Trophoblast cell (in vitro differentiated cells and primary cell): ENCODE data around the gene POLN.

Source experiments
- DNase-seq, 2 donors: peaks; one replicate each; pipeline ENCODE4 v3.0.0-alpha.2; 2016
- H2AFZ ChIP-seq: 2 replicates; pipeline ENCODE4 v1.6.1; 2013; ENCODE audit warnings: low read length, moderate library complexity, mild to moderate bottlenecking; ENCODE audit not compliant: insufficient read depth, poor library complexity
- H2AK5ac ChIP-seq: 2 replicates; pipeline ENCODE4 v1.6.1; 2013; ENCODE audit warnings: mild to moderate bottlenecking, low read length
- H2BK120ac ChIP-seq: 2 replicates; pipeline ENCODE4 v1.6.1; 2013; ENCODE audit warnings: low read length, mild to moderate bottlenecking, moderate library complexity; ENCODE audit not compliant: insufficient read depth, poor library complexity
- H2BK12ac ChIP-seq: 2 replicates; pipeline ENCODE4 v1.6.1; 2013; ENCODE audit warnings: mild to moderate bottlenecking, low read length, moderate library complexity
- H2BK5ac ChIP-seq: 2 replicates; pipeline ENCODE4 v1.6.1; 2013; ENCODE audit warnings: low read length, low read depth, moderate library complexity, mild to moderate bottlenecking; ENCODE audit not compliant: poor library complexity
- H3K14ac ChIP-seq: 2 replicates; pipeline ENCODE4 v1.6.1; 2013; ENCODE audit warnings: mild to moderate bottlenecking, low read length
- H3K18ac ChIP-seq: 2 replicates; pipeline ENCODE4 v1.6.1; 2013; ENCODE audit warnings: mild to moderate bottlenecking, low read length
- H3K23ac ChIP-seq: 2 replicates; pipeline ENCODE4 v1.6.1; 2013; ENCODE audit warnings: low read length
- H3K27ac ChIP-seq: 2 replicates; pipeline ENCODE4 v1.5.1; 2013; ENCODE audit warnings: low read depth, mild to moderate bottlenecking, inconsistent platforms, low read length, moderate library complexity
- H3K27me3 ChIP-seq: 2 replicates; pipeline ENCODE4 v1.6.1; 2013; ENCODE audit warnings: inconsistent platforms, mild to moderate bottlenecking, low read length, moderate library complexity; ENCODE audit not compliant: insufficient read depth
- H3K36me3 ChIP-seq, 2 experiments: 1 replicate in 1 of 2; 2 replicates in 1 of 2; pipeline ENCODE4 v1.6.1; 2013; ENCODE audit warnings: low read length in 2 of 2, mild to moderate bottlenecking in 2 of 2, moderate library complexity in 1 of 2; ENCODE audit not compliant: insufficient read depth in 2 of 2, control insufficient read depth in 1 of 2
- H3K4ac ChIP-seq: 2 replicates; pipeline ENCODE4 v1.6.1; 2013; ENCODE audit warnings: low read depth, mild to moderate bottlenecking, low read length, moderate library complexity
- H3K4me1 ChIP-seq, 2 experiments: 1 replicate in 1 of 2; 2 replicates in 1 of 2; pipeline ENCODE4 v1.6.1; 2013; ENCODE audit warnings: low read length in 2 of 2, mild to moderate bottlenecking in 2 of 2, moderate library complexity in 1 of 2; ENCODE audit not compliant: insufficient read depth in 2 of 2, control insufficient read depth in 1 of 2
- H3K4me2 ChIP-seq: 2 replicates; pipeline ENCODE4 v1.6.1; 2013; ENCODE audit warnings: inconsistent platforms, mild to moderate bottlenecking, low read length, moderate library complexity
- H3K4me3 ChIP-seq: 2 replicates; pipeline ENCODE4 v1.5.1; 2013; ENCODE audit warnings: mild to moderate bottlenecking, low read depth, low read length, inconsistent platforms
- H3K79me1 ChIP-seq: one replicate; pipeline ENCODE4 v1.6.1; 2013; ENCODE audit warnings: low read length
- H3K79me2 ChIP-seq: 2 replicates; pipeline ENCODE4 v1.6.1; 2013; ENCODE audit warnings: low read length, mild to moderate bottlenecking; ENCODE audit not compliant: control insufficient read depth, insufficient read depth, poor library complexity
- H3K9ac ChIP-seq: 2 replicates; pipeline ENCODE4 v1.6.1; 2013; ENCODE audit warnings: mild to moderate bottlenecking, low read length
- H3K9me3 ChIP-seq: 2 replicates; pipeline ENCODE4 v1.6.1; 2013; ENCODE audit warnings: low read depth, mild to moderate bottlenecking, control low read depth, inconsistent platforms, low read length; ENCODE audit not compliant: insufficient read depth
- H4K12ac ChIP-seq: 2 replicates; pipeline ENCODE4 v1.6.1; 2013; ENCODE audit warnings: low read depth, mild to moderate bottlenecking, low read length, moderate library complexity
- H4K8ac ChIP-seq: 2 replicates; pipeline ENCODE4 v1.6.1; 2013; ENCODE audit warnings: low read depth, mild to moderate bottlenecking, low read length, moderate library complexity
- H4K91ac ChIP-seq: one replicate; pipeline ENCODE4 v1.6.1; 2013; ENCODE audit warnings: low read depth, mild to moderate bottlenecking, low read length, moderate library complexity
- WGBS: extraction: QIAGEN DNeasy Blood & Tissue Kit; methylation state at CpG from one replicate; pipeline ENCODE4 v1.1.7; 2013; ENCODE audit warnings: missing lambda C conversion rate; ENCODE audit not compliant: insufficient read length, insufficient coverage; ENCODE audit errors: extremely low coverage; 5-methylcytosine and 5-hydroxymethylcytosine counted together

The POLN gene

DNA sequence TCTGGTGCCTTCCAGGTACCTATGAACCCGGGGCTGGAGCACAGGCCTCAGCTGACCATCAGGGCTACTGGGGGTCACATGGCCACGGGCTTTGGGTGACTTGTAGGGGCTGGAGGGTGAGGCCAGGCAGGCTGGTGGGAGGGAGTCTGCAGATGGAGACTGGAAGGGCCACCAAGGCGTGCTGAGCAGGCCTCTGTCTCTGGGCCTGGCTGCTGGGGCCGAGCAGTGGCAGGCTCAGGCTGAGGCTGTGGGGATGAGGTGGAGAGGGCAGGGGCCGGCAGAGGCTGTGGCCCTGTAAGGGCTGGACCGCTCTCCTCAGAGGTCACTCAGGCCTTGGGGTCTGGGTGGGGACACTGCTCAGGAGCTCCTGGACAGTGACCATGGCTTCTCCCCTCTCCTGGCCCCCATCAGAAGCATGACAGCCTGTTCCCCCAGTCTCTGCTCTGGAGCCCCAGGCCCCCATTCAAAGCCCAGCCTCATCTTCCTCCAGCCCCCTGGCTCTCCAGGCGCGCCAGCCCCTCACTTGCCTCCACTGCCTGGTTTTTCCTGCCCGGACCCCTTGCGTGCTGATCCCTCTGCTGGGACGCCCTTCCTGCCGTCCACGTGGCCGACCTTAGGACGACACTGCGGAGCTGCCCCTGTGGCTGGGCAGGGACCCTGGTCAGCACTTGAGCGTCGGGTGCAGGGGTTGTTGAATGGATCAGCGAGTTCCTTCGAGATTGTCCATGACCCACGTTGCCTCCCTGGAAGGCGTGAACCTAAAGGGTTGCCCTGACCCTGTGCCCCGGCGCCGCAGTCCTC lies 193.9 kb downstream of the POLN start:
- H2AFZ ChIP-seq: no peak overlapping the region
- H3K36me3 ChIP-seq: peaks cover 0 to 3% of the 10 kb centered on the region in 2 experiments
- H4K8ac ChIP-seq: no peak overlapping the region
- no peak overlapping the region for H2AK5ac ChIP-seq
- H4K91ac ChIP-seq: no peak overlapping the region
- H3K27me3 ChIP-seq: no peaks in the 10 kb centered on the region
- H3K14ac ChIP-seq: no peak overlapping the region
- H4K12ac ChIP-seq: no peak overlapping the region
- H3K18ac ChIP-seq: no peak overlapping the region
- H3K4ac ChIP-seq: no peak overlapping the region
- DNase-seq: no peak
- no peak overlapping the region for H3K4me2 ChIP-seq
- H3K79me1 ChIP-seq: no peaks in the 10 kb centered on the region
- H3K9ac ChIP-seq: no peak overlapping the region
- H2BK120ac ChIP-seq: no peak overlapping the region
- no peak overlapping the region for H3K23ac ChIP-seq
- H2BK5ac ChIP-seq: no peak overlapping the region
- H3K4me1 ChIP-seq: no peaks in the 10 kb centered on the region
- H3K79me2 ChIP-seq: no peaks in the 10 kb centered on the region
- H3K9me3 ChIP-seq: peaks cover 8% of the 10 kb centered on the region
- no peak overlapping the region for H2BK12ac ChIP-seq
- no CpG with 5 or more reads among the region's 25 CpGs for WGBS
- H3K4me3 ChIP-seq: no peak overlapping the region
- H3K27ac ChIP-seq: no peak overlapping the region

DNA sequence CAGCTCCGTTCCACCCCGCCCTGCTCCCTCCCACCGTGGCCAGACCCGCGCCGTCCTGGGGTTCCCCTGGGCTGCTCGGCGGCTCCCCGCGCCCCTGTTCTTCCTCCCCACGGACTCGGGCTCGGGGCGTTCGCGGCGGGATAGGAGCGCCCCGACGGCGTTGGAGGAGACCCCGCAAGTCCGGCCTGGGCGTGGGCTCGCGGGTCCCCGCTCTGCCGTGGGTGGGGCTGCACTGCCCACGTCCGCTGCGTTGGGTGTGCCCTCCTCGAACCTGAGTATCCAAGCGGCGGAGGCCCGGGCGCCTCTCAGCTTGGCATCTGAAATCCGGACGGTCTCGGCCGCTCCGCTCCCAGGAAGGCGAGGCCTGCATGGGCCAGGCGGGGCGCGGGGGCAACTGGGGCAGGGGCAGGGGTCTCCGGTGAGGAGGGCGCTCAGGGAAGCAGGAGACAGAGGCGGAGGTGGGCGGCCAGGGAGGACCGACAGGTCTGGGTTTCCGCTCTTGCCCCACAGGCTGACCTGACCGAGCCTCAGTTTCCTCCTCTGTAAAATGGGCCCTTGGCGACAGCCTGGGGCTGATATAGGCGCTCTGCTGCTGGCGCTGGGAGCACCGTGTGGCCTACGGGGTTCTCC lies 194.8 kb downstream of the POLN start:
- no peak overlapping the region for H3K23ac ChIP-seq
- H3K9ac ChIP-seq: no peak overlapping the region
- no peak overlapping the region for H3K4me2 ChIP-seq
- H3K9me3 ChIP-seq: peaks cover 8% of the 10 kb centered on the region
- no peak overlapping the region for H3K4ac ChIP-seq
- H4K8ac ChIP-seq: no peak overlapping the region
- H2BK120ac ChIP-seq: no peak overlapping the region
- no peak overlapping the region for H2BK5ac ChIP-seq
- no peaks in the 10 kb centered on the region for H3K79me1 ChIP-seq
- H3K4me3 ChIP-seq: no peak overlapping the region
- DNase-seq: no peak
- no peaks in the 10 kb centered on the region for H3K4me1 ChIP-seq
- H2AK5ac ChIP-seq: no peak overlapping the region
- no CpG with 5 or more reads among the region's 57 CpGs for WGBS
- H2BK12ac ChIP-seq: no peak overlapping the region
- H2AFZ ChIP-seq: no peak overlapping the region
- H3K18ac ChIP-seq: no peak overlapping the region
- H4K12ac ChIP-seq: no peak overlapping the region
- H3K79me2 ChIP-seq: no peaks in the 10 kb centered on the region
- no peak overlapping the region for H3K14ac ChIP-seq
- H4K91ac ChIP-seq: no peak overlapping the region
- no peaks in the 10 kb centered on the region for H3K27me3 ChIP-seq
- peaks cover 0 to 3% of the 10 kb centered on the region in 2 experiments for H3K36me3 ChIP-seq
- no peak overlapping the region for H3K27ac ChIP-seq

DNA sequence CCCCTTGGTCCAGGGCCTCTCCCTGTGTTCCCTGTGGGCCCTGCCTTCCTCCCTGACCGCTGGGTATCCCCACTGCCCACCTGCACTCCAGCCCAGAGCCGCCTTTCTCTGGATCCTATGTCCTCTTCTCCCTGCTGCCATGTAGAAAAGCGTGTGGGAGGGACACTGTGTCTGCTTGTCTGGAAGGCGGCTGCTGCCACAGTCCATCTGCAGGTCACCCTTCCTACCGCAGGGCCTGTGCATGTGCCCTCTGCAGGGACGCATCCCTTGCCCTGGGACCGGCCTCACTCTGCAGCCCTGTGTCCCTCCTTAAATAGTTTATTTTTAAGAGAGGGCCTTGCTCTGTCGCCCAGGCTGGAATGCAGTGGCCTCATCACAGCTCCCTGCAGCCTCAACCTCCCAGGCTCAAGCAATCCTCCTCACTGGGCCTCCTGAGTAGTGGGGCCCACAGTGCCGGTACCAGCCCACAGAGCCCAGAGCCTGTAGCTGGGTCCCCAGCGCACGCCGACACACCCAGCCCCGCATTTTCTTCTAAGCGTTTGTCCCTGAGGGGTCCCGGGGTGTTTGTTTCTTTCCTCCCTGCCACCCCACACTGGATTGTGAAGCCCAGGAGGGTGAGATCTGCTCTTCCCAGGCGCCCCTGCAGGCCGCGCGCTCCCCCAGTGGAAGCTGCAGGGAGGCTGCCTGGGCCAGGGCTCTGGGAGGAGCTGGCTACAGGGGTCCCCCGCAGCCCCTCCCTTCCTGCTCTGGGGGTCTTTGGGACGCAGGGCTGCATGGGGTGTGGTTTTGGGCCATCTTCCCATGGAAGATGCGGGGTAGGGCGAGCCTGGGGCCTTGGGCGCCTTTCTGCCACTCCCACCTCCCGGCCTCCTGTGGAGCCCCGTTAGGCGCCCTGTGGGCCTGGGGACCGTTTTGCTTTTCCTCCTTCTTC lies 195.6 kb downstream of the POLN start:
- H3K14ac ChIP-seq: no peak overlapping the region
- no peak overlapping the region for H4K12ac ChIP-seq
- H3K27me3 ChIP-seq: peaks cover 7% of the 10 kb centered on the region
- H2AK5ac ChIP-seq: no peak overlapping the region
- H2BK12ac ChIP-seq: no peak overlapping the region
- no peak overlapping the region for H3K4me2 ChIP-seq
- no peak overlapping the region for H2BK120ac ChIP-seq
- no peak overlapping the region for H3K23ac ChIP-seq
- H3K27ac ChIP-seq: no peak overlapping the region
- no peak overlapping the region for H3K18ac ChIP-seq
- peaks cover 0 to 3% of the 10 kb centered on the region in 2 experiments for H3K36me3 ChIP-seq
- H2AFZ ChIP-seq: no peak overlapping the region
- no peaks in the 10 kb centered on the region for H3K79me1 ChIP-seq
- H3K4me1 ChIP-seq: peaks cover 4% of the 10 kb centered on the region in 2 experiments
- no peak overlapping the region for H3K4ac ChIP-seq
- H4K8ac ChIP-seq: no peak overlapping the region
- WGBS: no CpG with 5 or more reads among the region's 28 CpGs
- no peak for DNase-seq
- peaks cover 11% of the 10 kb centered on the region for H3K9me3 ChIP-seq
- no peaks in the 10 kb centered on the region for H3K79me2 ChIP-seq
- no peak overlapping the region for H2BK5ac ChIP-seq
- no peak overlapping the region for H4K91ac ChIP-seq
- no peak overlapping the region for H3K4me3 ChIP-seq
- no peak overlapping the region for H3K9ac ChIP-seq

DNA sequence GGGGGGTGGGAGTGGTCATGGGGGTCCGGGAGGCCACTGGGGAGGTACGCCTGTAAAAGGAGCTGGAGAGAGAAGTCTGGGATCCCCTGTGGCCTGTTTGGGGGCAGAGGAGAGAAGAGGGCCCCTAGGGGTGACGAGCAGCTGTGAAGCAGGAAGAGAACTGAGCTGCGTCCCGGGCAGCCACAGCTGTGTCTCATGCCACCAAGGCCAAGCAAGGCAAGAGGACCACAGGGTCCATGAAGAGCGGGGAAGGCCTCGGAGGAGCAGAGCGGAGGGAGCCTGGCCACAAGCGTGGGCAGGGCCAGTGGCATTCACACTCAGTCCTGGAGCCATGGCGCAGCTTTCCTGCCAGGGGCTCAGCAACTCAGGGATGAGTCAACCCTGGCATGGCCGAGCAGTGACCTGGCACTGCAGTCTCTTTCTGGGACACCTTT lies 196.4 kb downstream of the POLN start:
- Histone ChIP-seq H2BK120ac (no peak overlapping the region), H3K27ac (no peak overlapping the region), H3K14ac (no peak overlapping the region), H3K79me2 (no peaks in the 10 kb centered on the region), H2BK12ac (no peak overlapping the region), H3K36me3 (peaks cover 0 to 3% of the 10 kb centered on the region in 2 experiments), H3K27me3 (peaks cover 15% of the 10 kb centered on the region), H4K8ac (no peak overlapping the region), H3K4me1 (peaks cover 7% of the 10 kb centered on the region in 2 experiments), H4K91ac (no peak overlapping the region), H3K79me1 (no peaks in the 10 kb centered on the region), H3K4me2 (no peak overlapping the region), H2AK5ac (no peak overlapping the region), H2BK5ac (no peak overlapping the region), H3K9me3 (peaks cover 11% of the 10 kb centered on the region), H3K18ac (no peak overlapping the region), H3K4me3 (no peak overlapping the region), H4K12ac (no peak overlapping the region), H3K9ac (no peak overlapping the region), H2AFZ (no peak overlapping the region), H3K23ac (no peak overlapping the region), H3K4ac (no peak overlapping the region)
- no peak for DNase-seq
- no CpG with 5 or more reads among the region's 11 CpGs for WGBS
